DMS114 treated with DMSO at 0.1 percent for 48 hours (cell line): ENCODE measurements around the gene ESPN.
"Not testable (repeated sequence)": the region's sequence is repeated elsewhere in the genome, so short reads cannot be mapped to it uniquely, and the experiment has no call there.

Experiments
- DNase-seq: peaks from one replicate; lab custom pipeline; 2025; ENCODE audit not compliant: unreplicated experiment; lab: John Stamatoyannopoulos, UW

ESPN gene

GRCh38 chr1:6447016-6447817 lies 22.6 kb downstream of the ESPN start:
- no peak for DNase-seq

- no peak for DNase-seq
Observed at GRCh38 chr1:6447818-6448748, 23.5 kb downstream of the ESPN start.

DNA sequence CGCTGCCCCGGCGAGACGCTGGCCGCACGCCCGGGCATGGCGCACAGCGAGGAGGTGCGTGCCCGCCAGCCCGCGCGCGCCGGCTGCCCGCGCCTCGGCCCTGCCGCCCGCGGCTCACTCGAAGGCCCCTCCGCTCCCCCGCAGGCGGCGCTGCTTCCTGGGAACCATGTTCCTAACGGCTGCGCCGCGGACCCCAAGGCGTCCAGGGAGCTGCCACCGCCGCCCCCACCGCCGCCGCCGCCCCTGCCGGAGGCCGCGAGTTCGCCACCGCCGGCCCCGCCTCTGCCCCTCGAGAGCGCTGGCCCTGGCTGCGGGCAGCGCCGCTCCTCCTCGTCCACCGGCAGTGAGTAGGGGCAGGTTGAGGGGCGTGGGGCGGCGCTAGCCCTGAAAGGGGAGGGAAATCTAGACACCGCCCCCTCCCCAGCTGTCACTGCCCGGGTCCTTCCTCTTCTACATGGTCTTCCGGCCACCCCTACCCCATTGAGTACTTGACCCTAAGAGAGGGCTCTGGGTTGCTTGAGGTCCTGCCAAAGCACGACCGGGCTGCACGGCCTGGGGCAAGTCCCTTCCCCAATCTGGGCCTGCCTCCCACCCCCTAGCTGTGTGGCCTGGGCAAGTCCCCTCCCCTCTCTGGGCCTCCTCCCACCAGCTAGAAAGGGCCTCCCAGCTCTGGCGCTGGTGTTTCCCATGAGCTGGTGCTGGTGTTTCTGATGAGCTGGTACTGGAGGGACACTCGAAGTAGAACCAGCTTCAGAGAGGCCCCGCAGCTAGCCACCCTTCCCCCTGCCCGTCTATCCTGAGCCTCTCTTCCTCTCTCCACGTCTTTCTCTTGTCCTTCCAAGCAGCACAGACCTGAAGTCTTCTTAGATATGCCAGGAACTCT lies 24.4 kb downstream of the ESPN start:
- DNase-seq: no peak

DNA sequence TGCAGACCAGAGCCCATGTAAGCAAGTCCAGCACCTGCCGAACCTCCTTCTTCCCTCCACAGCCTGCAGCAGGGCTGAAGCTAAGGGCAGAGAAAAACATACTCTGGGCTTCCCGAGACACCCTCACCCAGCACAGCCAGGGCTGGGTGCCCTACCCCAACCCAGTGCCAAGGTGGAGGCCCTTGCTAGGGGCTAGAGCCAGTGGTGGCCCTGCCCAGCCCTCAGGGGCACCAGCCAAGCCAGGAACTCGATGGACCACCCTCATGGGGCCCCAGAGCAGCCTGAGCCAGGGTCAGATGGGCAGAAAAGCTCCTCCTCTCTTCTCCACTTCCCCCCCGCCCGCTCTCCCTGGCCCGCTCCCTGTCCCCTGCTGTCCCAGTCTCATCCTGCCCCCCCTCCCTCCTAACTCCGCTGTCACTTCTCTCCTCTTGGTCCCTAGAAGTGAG lies 25.5 kb downstream of the ESPN start:
- no peak for DNase-seq

DNA sequence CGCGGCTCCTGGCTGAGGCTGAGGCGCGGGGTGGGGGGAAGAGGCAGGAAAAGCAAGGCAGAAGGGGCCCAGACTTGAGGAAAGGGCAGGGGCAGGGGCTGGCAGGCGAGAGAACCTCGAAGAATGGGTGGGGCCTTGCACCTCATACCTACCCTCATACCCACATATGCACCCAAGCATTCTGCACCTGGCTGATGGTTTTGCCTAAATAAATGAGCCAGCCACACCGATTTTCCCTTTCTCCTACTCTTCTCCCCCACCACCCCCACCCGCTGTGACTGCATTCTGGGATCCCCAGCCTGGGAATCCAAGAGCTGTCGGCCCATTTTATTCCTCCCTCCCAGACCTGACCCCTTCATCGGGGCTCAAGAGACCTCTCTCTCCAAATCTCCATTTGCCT lies 25.9 kb downstream of the ESPN start:
- not testable (repeated sequence) for DNase-seq

GRCh38 chr1:6450943-6451373 lies 26.4 kb downstream of the ESPN start:
- DNase-seq: no peak

DNA sequence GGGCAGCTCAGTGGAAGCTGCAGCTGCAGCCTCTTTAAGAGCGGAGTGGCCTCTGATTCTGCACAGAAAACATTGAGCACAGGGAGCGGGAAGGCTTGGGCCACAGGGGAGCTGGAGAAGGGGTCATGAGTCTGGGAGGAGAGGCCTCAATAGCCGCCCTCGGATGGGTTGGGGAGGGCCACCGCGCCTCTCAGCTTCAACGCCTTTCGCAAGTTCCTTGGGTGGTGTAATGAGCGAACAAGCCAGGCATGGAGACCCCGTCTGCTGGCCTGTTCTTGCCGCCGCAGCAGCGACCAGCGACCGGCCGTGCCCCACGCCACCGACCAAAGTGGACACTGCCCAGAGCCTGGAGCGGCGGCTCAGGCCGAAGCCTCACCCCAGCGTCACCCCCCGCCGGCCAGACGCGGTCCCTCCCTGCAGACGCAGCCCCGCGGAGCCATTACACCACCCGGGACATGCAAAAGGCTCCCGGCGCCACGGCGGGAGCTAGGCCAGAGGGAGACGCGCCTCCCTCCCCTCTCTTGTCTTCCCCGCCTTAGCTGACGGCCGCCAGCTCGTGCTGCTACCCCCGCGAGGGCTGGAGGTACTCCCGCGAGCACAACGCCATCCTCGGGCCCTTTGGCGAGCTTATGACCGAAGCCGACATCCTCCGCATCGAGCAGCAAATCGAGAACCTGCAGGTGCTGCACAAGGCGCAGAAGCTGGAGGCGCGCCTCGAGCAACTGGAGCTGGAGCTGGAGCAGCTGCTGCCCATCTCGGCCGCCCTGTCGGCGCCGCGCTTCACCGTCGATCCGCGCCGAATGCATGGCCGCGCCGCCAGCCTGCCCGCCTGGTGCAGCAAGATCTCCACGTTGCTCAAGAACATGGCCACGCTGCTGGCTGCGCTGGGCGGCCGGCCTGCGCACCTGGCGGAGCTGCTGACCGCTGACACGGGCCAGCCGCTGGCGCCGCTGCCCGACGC lies 29.6 kb downstream of the ESPN start:
- not testable (repeated sequence) for DNase-seq

GRCh38 chr1:6454856-6455751 lies 30.5 kb downstream of the ESPN start:
- DNase-seq: no peak

- DNase-seq: not testable (repeated sequence)
Observed at GRCh38 chr1:6455752-6456520, 31.4 kb downstream of the ESPN start.

DNA sequence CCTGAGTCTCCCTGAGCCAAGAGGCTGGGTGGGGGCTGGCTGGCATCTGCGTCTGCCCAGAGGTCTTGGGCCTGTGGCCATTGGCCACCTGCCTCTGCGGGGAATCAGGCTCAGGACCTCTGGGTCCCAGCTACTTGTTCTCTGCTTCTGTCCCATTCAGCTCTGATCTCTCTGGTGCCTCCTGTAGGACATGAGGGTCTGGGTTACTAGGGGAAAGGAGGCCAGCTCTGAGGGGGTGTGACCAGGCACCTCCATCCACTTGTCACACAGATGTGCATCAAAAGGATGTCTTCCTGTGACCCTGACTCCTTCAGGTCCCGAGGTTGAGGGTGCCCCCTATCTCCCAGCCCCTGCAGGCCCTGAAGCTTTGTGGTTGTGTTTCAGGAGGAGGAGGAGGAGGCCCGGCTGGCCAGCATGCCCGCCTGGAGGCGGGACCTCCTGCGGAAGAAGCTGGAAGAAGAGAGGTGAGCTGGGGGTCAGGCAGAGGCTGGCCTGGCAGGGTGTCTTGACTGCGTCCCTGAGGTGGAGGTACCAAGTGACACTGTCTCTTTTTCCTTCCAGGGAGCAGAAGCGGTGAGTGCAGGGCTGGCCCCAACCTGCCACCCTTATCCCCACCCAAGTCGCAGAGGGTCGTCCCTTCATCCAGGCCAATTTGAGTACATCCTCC lies 32.4 kb downstream of the ESPN start:
- DNase-seq: no peak

DNA sequence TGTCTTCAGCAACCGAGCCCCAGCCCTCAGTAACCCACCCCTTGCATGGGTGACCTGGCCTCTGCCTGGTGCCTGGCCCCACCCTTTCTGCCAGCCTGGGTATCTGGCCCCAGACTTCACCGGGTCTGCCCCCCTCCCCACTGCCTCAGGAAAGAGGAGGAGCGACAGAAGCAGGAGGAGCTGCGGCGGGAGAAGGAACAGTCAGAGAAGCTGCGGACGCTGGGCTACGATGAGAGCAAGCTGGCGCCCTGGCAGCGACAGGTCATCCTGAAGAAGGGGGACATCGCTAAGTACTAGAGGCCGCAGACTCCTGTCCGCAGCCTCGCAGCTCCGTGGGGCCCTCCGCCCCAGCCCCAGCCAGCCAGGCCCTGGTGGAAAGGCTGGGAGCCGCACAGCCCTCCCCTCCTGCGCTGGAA lies 35.3 kb downstream of the ESPN start:
- DNase-seq: no peak

GRCh38 chr1:6460301-6461050 lies 35.9 kb downstream of the ESPN start:
- no peak for DNase-seq

DNA sequence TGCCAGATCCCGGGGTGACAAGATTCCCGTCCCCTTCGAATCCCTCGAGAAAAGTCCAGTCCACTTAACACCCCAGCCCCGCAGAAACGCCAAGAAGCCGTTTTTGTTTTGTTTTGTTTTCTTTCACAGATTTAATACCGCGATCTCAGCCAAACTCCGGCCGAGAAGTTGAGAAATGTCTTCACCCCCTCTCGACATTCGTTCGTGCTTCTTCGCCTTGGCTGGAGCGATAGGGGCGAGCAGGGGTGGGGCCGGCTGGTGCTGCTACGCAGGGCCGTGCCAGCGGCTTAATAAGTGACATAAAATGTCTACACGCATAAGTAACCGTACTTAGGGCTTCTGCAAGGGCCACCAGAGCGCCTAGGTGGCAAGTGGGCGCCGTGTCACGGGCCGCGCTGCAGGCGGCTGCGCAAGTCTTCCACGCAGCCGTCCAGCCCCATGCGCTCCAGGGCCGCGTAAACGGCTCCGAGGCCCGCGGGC lies 36.5 kb downstream of the ESPN start:
- no peak for DNase-seq

DNA sequence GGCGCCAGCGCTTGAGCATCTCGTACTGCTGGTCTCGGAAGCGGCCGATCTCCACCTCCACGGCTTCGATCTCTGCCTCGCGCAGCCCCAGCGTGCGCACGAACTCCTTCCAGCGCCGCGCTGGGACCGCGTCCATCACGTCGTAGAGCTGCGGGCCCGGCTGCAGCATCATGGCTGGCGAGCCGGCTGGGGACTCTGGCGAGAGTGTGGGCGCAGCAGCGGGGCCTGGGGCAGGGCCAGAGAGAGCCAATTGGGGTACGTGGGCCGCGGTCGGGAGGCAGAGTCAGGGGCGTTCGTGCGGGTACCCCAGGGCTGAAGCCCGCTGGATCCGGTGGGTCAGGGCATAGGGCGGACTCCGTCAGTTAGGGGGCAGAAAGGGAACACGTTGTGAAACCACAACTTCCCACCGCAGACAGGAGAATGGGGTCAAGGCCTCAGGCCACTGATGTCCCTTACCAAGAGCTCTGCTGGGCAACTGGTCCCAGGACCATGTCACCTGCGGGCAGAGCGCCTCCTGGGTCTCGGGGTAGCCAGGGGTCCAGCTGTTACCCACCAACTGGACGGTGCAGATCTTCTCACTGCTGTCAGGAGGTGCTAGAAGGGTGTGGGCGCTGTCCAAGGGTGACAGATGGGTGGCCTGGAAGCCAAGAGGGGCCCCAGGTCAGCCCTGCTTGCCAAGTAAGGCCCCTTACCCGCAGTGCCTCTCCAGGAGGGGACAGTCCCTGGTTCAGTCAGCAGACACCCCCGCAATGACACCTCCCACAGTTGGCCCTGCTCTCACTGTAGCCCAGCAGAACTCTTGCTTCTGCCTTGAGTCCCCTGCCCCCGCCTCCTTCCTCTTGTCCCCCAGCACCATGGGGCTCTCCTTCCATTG lies 37.2 kb downstream of the ESPN start:
- no peak for DNase-seq

DNA sequence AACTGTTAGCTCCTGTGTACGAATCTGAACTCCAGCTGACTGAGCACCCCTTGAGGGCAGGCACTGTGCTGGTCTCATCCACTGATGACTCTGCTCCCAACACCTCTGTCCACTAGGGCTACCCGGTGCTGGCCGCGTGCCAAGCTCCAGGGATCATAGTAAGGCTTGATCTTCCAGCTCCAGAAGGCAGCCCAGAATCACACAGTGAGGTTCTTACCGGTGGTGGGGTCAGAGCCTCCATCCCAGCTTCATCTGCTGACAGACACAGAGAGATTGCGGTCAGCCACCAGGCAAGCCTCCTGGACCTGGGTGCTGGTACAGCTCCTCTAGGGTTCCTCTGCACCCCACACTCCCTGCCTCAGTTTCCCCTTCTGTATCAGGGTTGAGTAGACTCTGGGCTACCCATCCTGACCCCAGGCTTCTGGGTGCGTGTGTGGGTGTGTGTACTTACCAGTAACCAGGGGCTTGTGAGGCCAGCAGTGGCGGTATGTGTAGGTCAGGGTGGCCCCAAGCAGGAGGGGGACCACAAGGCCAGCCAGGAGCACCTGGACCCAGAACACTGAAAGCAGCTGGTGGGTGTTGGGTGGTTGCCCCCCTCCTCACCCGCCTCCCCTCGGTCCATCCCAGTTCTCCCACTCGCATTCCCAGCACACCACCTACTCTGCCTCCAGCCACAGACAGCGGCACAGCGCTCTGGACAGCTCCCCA lies 38.0 kb downstream of the ESPN start:
- DNase-seq: no peak
